Ishikawa (cell line): ENCODE results near the gene C11orf68.

ENCODE experiments used
- CEBPB ChIP-seq: IDR thresholded peaks from 2 replicates; pipeline ENCODE4 v1.6.1; 2012
- EP300 ChIP-seq: IDR thresholded peaks from 2 replicates; pipeline ENCODE4 v1.6.1; 2012; ENCODE audit warnings: borderline replicate concordance
- MAX ChIP-seq: IDR thresholded peaks from 2 replicates; pipeline ENCODE4 v1.6.1; 2012
- NFIC ChIP-seq: IDR thresholded peaks from 2 replicates; pipeline ENCODE4 v1.6.1; 2012
- RAD21 ChIP-seq: IDR thresholded peaks from 2 replicates; pipeline ENCODE4 v1.6.1; 2012; ENCODE audit warnings: low read depth
- REST ChIP-seq: IDR thresholded peaks from 2 replicates; pipeline ENCODE4 v1.6.1; 2012; ENCODE audit warnings: low read depth, mild to moderate bottlenecking
- TEAD4 ChIP-seq: IDR thresholded peaks from 2 replicates; pipeline ENCODE4 v1.6.1; 2012
- ZBTB7A ChIP-seq: IDR thresholded peaks from 2 replicates; pipeline ENCODE4 v1.6.1; 2012; ENCODE audit warnings: low read depth

GRCh38 chr11:65921033-65921555 lies 2.2 kb upstream of the C11orf68 start:
- TF ChIP-seq TEAD4 (no peak), CEBPB (no peak), REST (no peak), RAD21 (no peak), ZBTB7A (no peak), EP300 (no peak), NFIC (no peak), MAX (no peak)
